GM21737 (cell line): ENCODE data around the gene UBXN2A.
A peak's percentile ranks its signal among the peaks of the same experiment; 100 is the strongest.
"Not testable (repeated sequence)": the region's sequence is repeated elsewhere in the genome, so short reads cannot be mapped to it uniquely, and the experiment has no call there.

Experiments
- ATAC-seq: cut with Tn5 transposase; IDR thresholded peaks from one replicate; pipeline ENCODE4 v1.9.1; 2021; ENCODE audit warnings: mild to moderate bottlenecking, moderate library complexity; ENCODE audit not compliant: unreplicated experiment

UBXN2A gene

GRCh38 chr2:23940718-23941620 is 706 bp downstream of the UBXN2A start:
- peak; percentile 59 for ATAC-seq

GRCh38 chr2:23941644-23942043 is 1.4 kb downstream of the UBXN2A start:
- ATAC-seq: no peak

- no peak for ATAC-seq
Measured at GRCh38 chr2:23943666-23944065, 3.4 kb downstream of the UBXN2A start.

GRCh38 chr2:23944527-23944926 is 4.3 kb downstream of the UBXN2A start:
- no peak for ATAC-seq

GRCh38 chr2:23944976-23945375 is 4.7 kb downstream of the UBXN2A start:
- no peak for ATAC-seq

GRCh38 chr2:23947350-23947749 is 7.1 kb downstream of the UBXN2A start:
- no peak for ATAC-seq

GRCh38 chr2:23952558-23952957 is 12.3 kb downstream of the UBXN2A start:
- not testable (repeated sequence) for ATAC-seq

GRCh38 chr2:23953625-23954024 is 13.4 kb downstream of the UBXN2A start:
- no peak for ATAC-seq

- ATAC-seq: no peak
Measured at GRCh38 chr2:23954325-23955014, 14.2 kb downstream of the UBXN2A start.

GRCh38 chr2:23967846-23968245 is 27.6 kb downstream of the UBXN2A start:
- no peak for ATAC-seq

- no peak for ATAC-seq
Measured at GRCh38 chr2:23976883-23977282, 36.6 kb downstream of the UBXN2A start.

- no peak for ATAC-seq
Measured at GRCh38 chr2:23988371-23988770, 48.1 kb downstream of the UBXN2A start.

- no peak for ATAC-seq
Measured at GRCh38 chr2:23992931-23993330, 52.7 kb downstream of the UBXN2A start.

GRCh38 chr2:23993736-23994269 is 53.5 kb downstream of the UBXN2A start:
- ATAC-seq: no peak

GRCh38 chr2:23994567-23994966 is 54.3 kb downstream of the UBXN2A start:
- no peak for ATAC-seq

GRCh38 chr2:24007693-24008092 is 67.4 kb downstream of the UBXN2A start:
- ATAC-seq: no peak

GRCh38 chr2:24008672-24009366 is 68.6 kb downstream of the UBXN2A start:
- ATAC-seq: no peak

- ATAC-seq: no peak
Measured at GRCh38 chr2:24009367-24009679, 69.1 kb downstream of the UBXN2A start.

- no peak for ATAC-seq
Measured at GRCh38 chr2:24009680-24010476, 69.6 kb downstream of the UBXN2A start, which contains the start of gene MFSD2B. Gene MFSD2B (plus strand): TSS chr2:24010085. CDS start chr2:24010097, 12 bp downstream.

- no peak for ATAC-seq
Measured at GRCh38 chr2:24010477-24011249, 70.4 kb downstream of the UBXN2A start.
